Measurements from ENCODE around the gene HMCES. TPM values are rescaled to one million over a fixed set of nuclear protein-coding genes. Genes with fewer than 3 reads are reported as not detected.
A peak's percentile ranks its signal among the peaks of the same experiment; 100 is the strongest.

Gene HMCES
- polyA plus RNA-seq, 3 donors: 11.9 to 23.0 (median 18.0) TPM

GRCh38 chr3:129314386-129315222 is 35.9 kb downstream of the HMCES start:
- Histone ChIP-seq H2AFZ (ENCODE audit: insufficient read depth, low read depth, low read length, poor library complexity, severe bottlenecking) (peak overlapping the region; percentile 42), H3K27ac (ENCODE audit: low read depth in 1 of 2, low read length in 2 of 2) (peak overlapping the region; percentile 58 to 78), H3K4me1 (ENCODE audit: control insufficient read depth in 1 of 2, insufficient read depth in 2 of 2, low read length in 2 of 2) (peaks cover 35 to 45% of the 10 kb centered on the region in 2 donors), H3K9ac (ENCODE audit: insufficient read depth, low read length, poor library complexity, severe bottlenecking) (peak overlapping the region; percentile 79), H3K36me3 (replicated peaks in 1 of 2; ENCODE audit: control insufficient read depth in 1 of 2, insufficient read depth in 2 of 2, low read length in 2 of 2) (no peaks in the 10 kb centered on the region), H4K20me1 (ENCODE audit: insufficient read depth, low read length) (peaks cover 41% of the 10 kb centered on the region), H3K79me2 (ENCODE audit: insufficient read depth, low read length) (peaks cover 20% of the 10 kb centered on the region), H3K4me3 (replicated peaks in 1 of 3; ENCODE audit: low read depth in 2 of 3, low read length in 3 of 3) (peak overlapping the region; percentile 79 to 93 (median 80)), H3K4me2 (replicated peaks; ENCODE audit: extremely low read depth, low read length, poor library complexity, severe bottlenecking) (peak overlapping the region; percentile 90), H3K27me3 (ENCODE audit: control insufficient read depth in 2 of 2, insufficient read depth in 2 of 2, low read length in 2 of 2) (no peaks in the 10 kb centered on the region), H3K9me3 (replicated peaks in 1 of 2; ENCODE audit: control insufficient read depth in 1 of 2, insufficient read depth in 1 of 2, low read length in 2 of 2) (no peaks in the 10 kb centered on the region)
- peaks cover 0 to 2% (median 0%) of the 10 kb centered on the region in 7 donors for H3K9me3 Mint-ChIP-seq
- TF ChIP-seq, protein P1, sequence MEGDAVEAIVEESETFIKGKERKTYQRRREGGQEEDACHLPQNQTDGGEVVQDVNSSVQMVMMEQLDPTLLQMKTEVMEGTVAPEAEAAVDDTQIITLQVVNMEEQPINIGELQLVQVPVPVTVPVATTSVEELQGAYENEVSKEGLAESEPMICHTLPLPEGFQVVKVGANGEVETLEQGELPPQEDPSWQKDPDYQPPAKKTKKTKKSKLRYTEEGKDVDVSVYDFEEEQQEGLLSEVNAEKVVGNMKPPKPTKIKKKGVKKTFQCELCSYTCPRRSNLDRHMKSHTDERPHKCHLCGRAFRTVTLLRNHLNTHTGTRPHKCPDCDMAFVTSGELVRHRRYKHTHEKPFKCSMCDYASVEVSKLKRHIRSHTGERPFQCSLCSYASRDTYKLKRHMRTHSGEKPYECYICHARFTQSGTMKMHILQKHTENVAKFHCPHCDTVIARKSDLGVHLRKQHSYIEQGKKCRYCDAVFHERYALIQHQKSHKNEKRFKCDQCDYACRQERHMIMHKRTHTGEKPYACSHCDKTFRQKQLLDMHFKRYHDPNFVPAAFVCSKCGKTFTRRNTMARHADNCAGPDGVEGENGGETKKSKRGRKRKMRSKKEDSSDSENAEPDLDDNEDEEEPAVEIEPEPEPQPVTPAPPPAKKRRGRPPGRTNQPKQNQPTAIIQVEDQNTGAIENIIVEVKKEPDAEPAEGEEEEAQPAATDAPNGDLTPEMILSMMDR (IDR thresholded peaks at IDR 0.05): no peak
- intact Hi-C loops (cut with micrococcal nuclease): loop anchor here (5.0 to 10.0 kb wide), 2 partner anchors 37 to 340 kb away; partner anchors contain the start of gene HMCES (in 1 of the 2)
- peak overlapping the region in 6 of 7 donors; percentile 19 to 82 (median 66) for H3K27ac Mint-ChIP-seq
- no peaks in the 10 kb centered on the region for H3K36me3 Mint-ChIP-seq
- peaks cover 1 to 14% (median 2%) of the 10 kb centered on the region in 3 donors for H3K27me3 Mint-ChIP-seq (ENCODE audit: low read depth in 3 of 3)
- DNase-seq: peak; percentile 45 to 70 (median 69)
- H3K4me3 Mint-ChIP-seq: peak overlapping the region; percentile 96 to 97
- under 1% methylated on average over 42 of the region's 53 CpGs for WGBS (ENCODE audit: insufficient coverage)
- H3K4me1 Mint-ChIP-seq: peaks cover 45% of the 10 kb centered on the region

DNA sequence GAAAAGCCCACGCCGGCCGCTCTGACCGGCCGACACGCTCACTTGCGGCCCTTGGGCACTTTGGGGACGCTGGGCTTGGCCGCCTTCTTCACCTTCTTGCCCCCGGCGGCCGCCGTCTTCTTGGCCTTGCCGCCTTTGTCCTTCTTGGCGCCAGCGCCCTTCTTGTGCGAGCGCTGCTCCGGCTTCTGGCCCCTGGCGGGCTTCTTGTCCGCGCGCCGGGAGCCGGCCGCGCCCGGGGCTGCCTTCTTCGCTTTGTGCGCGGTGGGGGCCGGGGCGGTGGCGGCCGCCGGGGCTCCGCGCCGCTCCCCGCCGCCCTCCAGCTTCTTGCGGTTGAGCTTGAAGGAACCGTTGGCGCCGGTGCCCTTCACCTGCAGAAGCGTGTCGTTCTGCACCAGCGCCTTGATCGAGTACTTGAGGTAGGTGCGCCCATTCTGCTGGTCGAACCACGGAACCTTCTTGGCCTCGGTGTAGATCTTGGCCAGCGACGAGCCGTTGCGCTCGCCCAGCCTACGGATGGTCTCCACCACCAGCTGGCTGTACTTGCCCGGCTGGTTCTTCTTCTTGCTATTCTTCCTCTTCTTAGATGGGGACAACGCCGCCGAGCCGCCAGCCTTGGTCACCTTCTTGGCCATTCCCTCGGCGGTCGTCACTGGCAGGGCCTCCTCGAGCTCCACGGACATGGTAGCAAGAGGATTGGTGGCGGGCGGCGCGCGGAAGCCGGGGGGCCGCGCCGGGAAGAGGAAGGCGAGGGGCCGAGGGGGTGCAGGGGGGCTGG is 36.7 kb downstream of the HMCES start:
- H3K27ac ChIP-seq (ENCODE audit: low read depth in 1 of 2, low read length in 2 of 2): peak overlapping the region; percentile 58 to 78
- peaks cover 20% of the 10 kb centered on the region for H3K79me2 ChIP-seq (ENCODE audit: insufficient read depth, low read length)
- peaks cover 28 to 38% of the 10 kb centered on the region in 2 donors for H3K4me1 ChIP-seq (ENCODE audit: control insufficient read depth in 1 of 2, insufficient read depth in 2 of 2, low read length in 2 of 2)
- Mint-ChIP-seq H3K27me3 (ENCODE audit: low read depth in 3 of 3) (peaks cover 1 to 14% (median 4%) of the 10 kb centered on the region in 3 donors), H3K27ac (peak overlapping the region; percentile 60 to 89 (median 84)), H3K9me3 (peaks cover 0 to 2% (median 0%) of the 10 kb centered on the region in 7 donors), H3K36me3 (no peaks in the 10 kb centered on the region), H3K4me1 (peaks cover 39% of the 10 kb centered on the region), H3K4me3 (peak overlapping the region; percentile 96 to 97)
- H3K27me3 ChIP-seq (ENCODE audit: control insufficient read depth in 2 of 2, insufficient read depth in 2 of 2, low read length in 2 of 2): no peaks in the 10 kb centered on the region
- WGBS (ENCODE audit: insufficient coverage): under 1% methylated on average over 70 of the region's 80 CpGs
- H4K20me1 ChIP-seq (ENCODE audit: insufficient read depth, low read length): peaks cover 41% of the 10 kb centered on the region
- H3K4me2 ChIP-seq (replicated peaks; ENCODE audit: extremely low read depth, low read length, poor library complexity, severe bottlenecking): peak overlapping the region; percentile 90
- no peaks in the 10 kb centered on the region for H3K9me3 ChIP-seq (replicated peaks in 1 of 2; ENCODE audit: control insufficient read depth in 1 of 2, insufficient read depth in 1 of 2, low read length in 2 of 2)
- peak overlapping the region; percentile 42 for H2AFZ ChIP-seq (ENCODE audit: insufficient read depth, low read depth, low read length, poor library complexity, severe bottlenecking)
- intact Hi-C loops (cut with micrococcal nuclease): loop anchor here in 1 of 2 donors (10.0 kb wide), 1 partner anchor 341 kb away; no protein-coding TSS in a partner anchor
- peak; percentile 30 to 49 (median 40) for DNase-seq
- peak overlapping the region; percentile 79 for H3K9ac ChIP-seq (ENCODE audit: insufficient read depth, low read length, poor library complexity, severe bottlenecking)
- TF ChIP-seq, protein P1 (IDR thresholded peaks at IDR 0.05): no peak
- H3K36me3 ChIP-seq (replicated peaks in 1 of 2; ENCODE audit: control insufficient read depth in 1 of 2, insufficient read depth in 2 of 2, low read length in 2 of 2): no peaks in the 10 kb centered on the region
- H3K4me3 ChIP-seq (replicated peaks in 1 of 3; ENCODE audit: low read depth in 2 of 3, low read length in 3 of 3): peak overlapping the region; percentile 79 to 93 (median 80)

Measured in CD14-positive monocyte (primary cell).